Measurements from ENCODE around the gene PRKAA2.
"Not testable (repeated sequence)": the region's sequence is repeated elsewhere in the genome, so short reads cannot be mapped to it uniquely, and the experiment has no call there.

Gene PRKAA2

GRCh38 chr1:56644919-56645676 lies at the start of gene PRKAA2:
Gene PRKAA2 (plus strand): TSS chr1:56645314. CDS start chr1:56645388, 74 bp downstream.
- Histone ChIP-seq H3K9ac (ENCODE audit: low read length) (peak within 1 kb of the TSS; percentile 54), H3K4me3 (ENCODE audit: low read depth, low read length) (peak within 1 kb of the TSS; percentile 81), H3K4me1 (ENCODE audit: control insufficient read depth, insufficient read depth, low read length) (peaks cover 6% of the 10 kb centered on the region; the same call in 1 of the 2 replicates), H3K27me3 (ENCODE audit: control insufficient read depth, insufficient read depth, low read length) (peaks cover 40% of the 10 kb centered on the region), H3K9me3 (ENCODE audit: control insufficient read depth, insufficient read depth, low read depth, low read length) (no peaks in the 10 kb centered on the region), H3K36me3 (ENCODE audit: control insufficient read depth, insufficient read depth, low read length) (no peaks in the 10 kb centered on the region), H3K27ac (ENCODE audit: low read depth, low read length) (no peak within 1 kb of the TSS)

DNA sequence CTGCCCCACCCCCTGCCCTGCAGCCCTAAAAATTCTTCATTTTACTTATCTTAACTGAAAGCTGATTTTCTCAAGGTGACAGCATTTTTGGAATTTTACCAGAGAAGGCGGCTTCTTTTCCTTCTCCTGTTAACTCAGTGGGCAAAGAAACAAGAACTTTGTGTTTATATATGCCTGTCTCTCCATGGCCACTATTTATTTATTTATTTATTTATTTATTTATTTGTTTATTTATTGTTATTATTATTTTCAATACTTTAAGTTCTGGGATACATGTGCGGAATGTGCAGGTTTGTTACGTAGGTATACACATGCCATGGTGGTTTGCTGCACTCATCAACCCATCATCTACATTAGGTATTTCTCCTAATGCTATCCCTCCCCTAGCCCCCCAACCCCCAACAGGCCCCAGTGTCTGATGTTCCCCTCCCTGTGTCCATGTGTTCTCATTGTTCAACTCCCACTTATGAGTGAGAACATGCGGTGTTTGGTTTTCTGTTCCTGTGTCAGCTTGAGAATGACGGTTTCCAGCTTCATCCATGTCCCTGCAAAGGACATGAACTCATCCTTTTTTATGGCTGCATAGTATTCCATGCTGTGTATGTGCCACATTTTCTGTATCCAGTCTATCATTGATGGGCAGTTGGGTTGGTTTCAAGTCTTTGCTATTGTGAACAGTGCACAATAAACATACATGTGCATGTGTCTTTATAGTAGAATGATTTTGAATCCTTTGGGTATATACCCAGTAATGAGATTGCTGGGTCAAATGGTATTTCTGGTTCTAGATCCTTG lies 49.5 kb upstream of the PRKAA2 start:
- not testable (repeated sequence) for H3K27me3 ChIP-seq (ENCODE audit: control insufficient read depth, insufficient read depth, low read length); H3K4me3 ChIP-seq (ENCODE audit: low read depth, low read length); H3K4me1 ChIP-seq (ENCODE audit: control insufficient read depth, insufficient read depth, low read length); H3K27ac ChIP-seq (ENCODE audit: low read depth, low read length); H3K9ac ChIP-seq (ENCODE audit: low read length); H3K36me3 ChIP-seq (ENCODE audit: control insufficient read depth, insufficient read depth, low read length); H3K9me3 ChIP-seq (ENCODE audit: control insufficient read depth, insufficient read depth, low read depth, low read length)

DNA sequence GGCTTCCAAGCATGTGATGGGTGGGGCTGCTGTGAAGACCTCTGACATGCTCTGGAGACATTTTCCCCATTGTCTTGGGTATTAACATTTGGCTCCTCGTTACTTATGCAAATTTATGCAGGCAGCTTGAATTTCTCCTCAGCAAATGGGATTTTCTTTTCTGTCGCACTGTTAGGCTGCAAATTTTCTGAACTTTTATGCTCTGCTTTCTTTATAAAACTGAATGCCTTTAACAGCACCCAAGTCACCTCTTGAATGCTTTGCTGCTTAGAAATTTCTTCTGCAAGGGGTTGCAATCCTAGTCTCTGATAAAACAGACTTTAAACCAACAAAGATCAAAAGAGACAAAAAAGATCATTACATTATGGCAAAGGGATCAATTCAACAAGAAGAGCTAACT lies 35.0 kb upstream of the PRKAA2 start:
- not testable (repeated sequence) for H3K9me3 ChIP-seq (ENCODE audit: control insufficient read depth, insufficient read depth, low read depth, low read length); H3K27ac ChIP-seq (ENCODE audit: low read depth, low read length); H3K9ac ChIP-seq (ENCODE audit: low read length); H3K36me3 ChIP-seq (ENCODE audit: control insufficient read depth, insufficient read depth, low read length); H3K4me3 ChIP-seq (ENCODE audit: low read depth, low read length); H3K4me1 ChIP-seq (ENCODE audit: control insufficient read depth, insufficient read depth, low read length); H3K27me3 ChIP-seq (ENCODE audit: control insufficient read depth, insufficient read depth, low read length)

GRCh38 chr1:56610770-56611169 lies 34.3 kb upstream of the PRKAA2 start:
- not testable (repeated sequence) for H3K9me3 ChIP-seq (ENCODE audit: control insufficient read depth, insufficient read depth, low read depth, low read length); H3K4me3 ChIP-seq (ENCODE audit: low read depth, low read length); H3K4me1 ChIP-seq (ENCODE audit: control insufficient read depth, insufficient read depth, low read length); H3K27me3 ChIP-seq (ENCODE audit: control insufficient read depth, insufficient read depth, low read length); H3K27ac ChIP-seq (ENCODE audit: low read depth, low read length); H3K9ac ChIP-seq (ENCODE audit: low read length); H3K36me3 ChIP-seq (ENCODE audit: control insufficient read depth, insufficient read depth, low read length)

GRCh38 chr1:56617141-56617540 lies 28.0 kb upstream of the PRKAA2 start:
- no peak overlapping the region for H3K4me3 ChIP-seq (ENCODE audit: low read depth, low read length)
- 0 out of 2 replicates have a peak, but pooled peaks cover 2% of the 10 kb centered on the region for H3K9me3 ChIP-seq (ENCODE audit: control insufficient read depth, insufficient read depth, low read depth, low read length)

GRCh38 chr1:56625819-56626440 lies 19.2 kb upstream of the PRKAA2 start:
- Histone ChIP-seq H3K27me3 (ENCODE audit: control insufficient read depth, insufficient read depth, low read length) (no peaks in the 10 kb centered on the region), H3K4me1 (ENCODE audit: control insufficient read depth, insufficient read depth, low read length) (peaks cover 5% of the 10 kb centered on the region; the same call in 1 of the 2 replicates), H3K9ac (ENCODE audit: low read length) (no peak overlapping the region), H3K9me3 (ENCODE audit: control insufficient read depth, insufficient read depth, low read depth, low read length) (no peaks in the 10 kb centered on the region; the same call in 1 of the 2 replicates), H3K36me3 (ENCODE audit: control insufficient read depth, insufficient read depth, low read length) (no peaks in the 10 kb centered on the region), H3K4me3 (ENCODE audit: low read depth, low read length) (no peak overlapping the region), H3K27ac (ENCODE audit: low read depth, low read length) (no peak overlapping the region)

More at GRCh38 chr1:56617141-56617540, 28.0 kb upstream of the PRKAA2 start:
- Histone ChIP-seq H3K9ac (ENCODE audit: low read length) (no peak overlapping the region), H3K27me3 (ENCODE audit: control insufficient read depth, insufficient read depth, low read length) (no peaks in the 10 kb centered on the region), H3K36me3 (ENCODE audit: control insufficient read depth, insufficient read depth, low read length) (no peaks in the 10 kb centered on the region), H3K4me1 (ENCODE audit: control insufficient read depth, insufficient read depth, low read length) (no peaks in the 10 kb centered on the region), H3K27ac (ENCODE audit: low read depth, low read length) (no peak overlapping the region)

DNA sequence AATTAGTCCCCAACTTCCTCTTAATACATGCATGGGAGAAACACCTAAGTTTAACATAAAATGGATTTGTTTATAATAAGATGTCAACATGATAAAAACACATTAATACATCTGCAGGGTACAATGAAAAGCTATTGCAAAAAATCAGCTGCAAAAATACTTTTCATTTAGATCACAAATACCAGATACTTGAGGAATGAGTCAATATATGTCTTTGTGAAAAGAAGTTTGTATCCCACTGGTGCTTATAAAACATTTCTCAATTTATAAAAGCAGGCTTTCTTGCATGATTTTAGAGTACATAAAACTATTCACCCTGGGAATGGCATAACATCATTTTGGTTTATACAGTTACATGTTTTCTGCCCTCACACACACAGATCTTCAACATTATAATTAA lies 18.6 kb upstream of the PRKAA2 start:
- H3K27ac ChIP-seq (ENCODE audit: low read depth, low read length): no peak overlapping the region
- H3K27me3 ChIP-seq (ENCODE audit: control insufficient read depth, insufficient read depth, low read length): no peaks in the 10 kb centered on the region
- no peaks in the 10 kb centered on the region for H3K36me3 ChIP-seq (ENCODE audit: control insufficient read depth, insufficient read depth, low read length)
- H3K4me1 ChIP-seq (ENCODE audit: control insufficient read depth, insufficient read depth, low read length): peaks cover 5% of the 10 kb centered on the region; the same call in 1 of the 2 replicates
- no peak overlapping the region for H3K4me3 ChIP-seq (ENCODE audit: low read depth, low read length)
- no peak overlapping the region for H3K9ac ChIP-seq (ENCODE audit: low read length)
- no peaks in the 10 kb centered on the region; the same call in 1 of the 2 replicates for H3K9me3 ChIP-seq (ENCODE audit: control insufficient read depth, insufficient read depth, low read depth, low read length)

GRCh38 chr1:56627019-56627635 lies 18.0 kb upstream of the PRKAA2 start:
- H3K27ac ChIP-seq (ENCODE audit: low read depth, low read length): no peak overlapping the region
- peaks cover 5% of the 10 kb centered on the region; the same call in 1 of the 2 replicates for H3K4me1 ChIP-seq (ENCODE audit: control insufficient read depth, insufficient read depth, low read length)
- H3K9me3 ChIP-seq (ENCODE audit: control insufficient read depth, insufficient read depth, low read depth, low read length): no peaks in the 10 kb centered on the region; the same call in 1 of the 2 replicates
- no peaks in the 10 kb centered on the region for H3K36me3 ChIP-seq (ENCODE audit: control insufficient read depth, insufficient read depth, low read length)
- H3K4me3 ChIP-seq (ENCODE audit: low read depth, low read length): no peak overlapping the region
- H3K9ac ChIP-seq (ENCODE audit: low read length): no peak overlapping the region
- H3K27me3 ChIP-seq (ENCODE audit: control insufficient read depth, insufficient read depth, low read length): no peaks in the 10 kb centered on the region

GRCh38 chr1:56627636-56628039 lies 17.5 kb upstream of the PRKAA2 start:
- Histone ChIP-seq H3K4me3 (ENCODE audit: low read depth, low read length) (no peak overlapping the region), H3K27ac (ENCODE audit: low read depth, low read length) (no peak overlapping the region), H3K9ac (ENCODE audit: low read length) (no peak overlapping the region), H3K9me3 (ENCODE audit: control insufficient read depth, insufficient read depth, low read depth, low read length) (no peaks in the 10 kb centered on the region; the same call in 1 of the 2 replicates), H3K27me3 (ENCODE audit: control insufficient read depth, insufficient read depth, low read length) (no peaks in the 10 kb centered on the region), H3K36me3 (ENCODE audit: control insufficient read depth, insufficient read depth, low read length) (no peaks in the 10 kb centered on the region), H3K4me1 (ENCODE audit: control insufficient read depth, insufficient read depth, low read length) (peaks cover 5% of the 10 kb centered on the region; the same call in 1 of the 2 replicates)

DNA sequence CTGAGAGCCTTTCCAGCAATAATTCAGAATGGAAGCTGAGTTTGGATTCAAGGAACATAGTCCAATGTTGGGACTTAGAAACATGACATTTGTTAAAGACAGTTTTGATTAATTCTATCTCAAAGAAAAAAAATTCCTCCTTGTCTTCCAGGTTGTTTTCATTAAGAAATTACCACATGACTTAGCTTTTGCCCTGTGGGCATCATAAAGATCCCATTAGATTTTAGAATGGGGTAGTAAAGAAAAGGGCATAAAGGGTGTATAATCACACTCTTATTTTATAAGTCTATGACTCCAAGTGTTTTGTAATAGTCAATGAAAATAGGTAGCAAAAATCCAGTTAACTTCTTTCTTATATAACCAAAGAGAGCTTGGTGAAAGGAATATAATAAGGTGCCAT lies 14.3 kb upstream of the PRKAA2 start:
- Histone ChIP-seq H3K9ac (ENCODE audit: low read length) (no peak overlapping the region), H3K27me3 (ENCODE audit: control insufficient read depth, insufficient read depth, low read length) (no peaks in the 10 kb centered on the region), H3K4me3 (ENCODE audit: low read depth, low read length) (no peak overlapping the region)

More for the DNA sequence above, 14.3 kb upstream of the PRKAA2 start:
- peaks cover 11% of the 10 kb centered on the region; the same call in 1 of the 2 replicates for H3K4me1 ChIP-seq (ENCODE audit: control insufficient read depth, insufficient read depth, low read length)
- no peak overlapping the region for H3K27ac ChIP-seq (ENCODE audit: low read depth, low read length)
- no peaks in the 10 kb centered on the region for H3K36me3 ChIP-seq (ENCODE audit: control insufficient read depth, insufficient read depth, low read length)
- H3K9me3 ChIP-seq (ENCODE audit: control insufficient read depth, insufficient read depth, low read depth, low read length): no peaks in the 10 kb centered on the region

All from HUES6 (cell line).